HepG2 (cell line): ENCODE data around the gene VWA3A. TPM values are rescaled to one million over a fixed set of nuclear protein-coding genes. Genes with fewer than 3 reads are reported as not detected.

ENCODE experiments used
- ADNP ChIP-seq: sonication (generic); formaldehyde crosslinking; IDR thresholded peaks from 2 replicates; pipeline ENCODE4 v1.4.0; 2020; ENCODE audit warnings: missing genetic modification reagents
- ATF2 ChIP-seq: sonication (generic); formaldehyde crosslinking; IDR thresholded peaks from 2 replicates; pipeline ENCODE4 v1.4.0; 2020; ENCODE audit warnings: missing genetic modification reagents
- CBFB ChIP-seq: sonication (generic); formaldehyde crosslinking; IDR thresholded peaks from 2 replicates; pipeline ENCODE4 v1.4.0; 2020; ENCODE audit warnings: missing genetic modification reagents
- FOXJ3 ChIP-seq: sonication (generic); formaldehyde crosslinking; IDR thresholded peaks from 2 replicates; pipeline ENCODE4 v1.4.0; 2020; ENCODE audit warnings: missing genetic modification reagents, mild to moderate bottlenecking, borderline replicate concordance
- GRHL1 ChIP-seq: sonication (generic); formaldehyde crosslinking; conservative IDR thresholded peaks from 2 replicates; pipeline ENCODE4 v1.8.0; 2022; ENCODE audit warnings: missing genetic modification reagents
- HOXA5 ChIP-seq: sonication (generic); formaldehyde crosslinking; IDR thresholded peaks from 2 replicates; pipeline ENCODE4 v1.4.0; 2020; ENCODE audit warnings: missing genetic modification reagents
- MTA3 ChIP-seq: sonication (generic); formaldehyde crosslinking; IDR thresholded peaks from 2 replicates; pipeline ENCODE4 v1.4.0; 2020; ENCODE audit warnings: missing genetic modification reagents
- PAX8 ChIP-seq: sonication (generic); formaldehyde crosslinking; IDR thresholded peaks from 2 replicates; pipeline ENCODE4 v1.8.0; 2022; ENCODE audit warnings: mild to moderate bottlenecking, missing genetic modification reagents, borderline replicate concordance
- SAFB2 ChIP-seq: sonication (generic); formaldehyde crosslinking; IDR thresholded peaks from 2 replicates; pipeline ENCODE4 v1.5.1; 2020; ENCODE audit warnings: missing genetic modification reagents, low read depth, mild to moderate bottlenecking, borderline replicate concordance
- SMARCC2 ChIP-seq: fragments of 450-650 bp; IDR thresholded peaks from 2 replicates; pipeline ENCODE4 v1.6.1; 2017; ENCODE audit warnings: antibody characterized with exemption, mild to moderate bottlenecking
- ZBTB40 ChIP-seq, 2 experiments: fragments of 450-650 bp in 1 of 2; sonication (generic) in 1 of 2; formaldehyde crosslinking in 1 of 2; IDR thresholded peaks; 2 replicates each; pipeline versions ENCODE4 v1.6.1 to v1.8.0; 2016 to 2022; ENCODE audit warnings: antibody characterized with exemption in 1 of 2, mild to moderate bottlenecking in 1 of 2, missing genetic modification reagents in 1 of 2
- ZFY ChIP-seq: sonication (generic); formaldehyde crosslinking; IDR thresholded peaks from 2 replicates; pipeline ENCODE4 v1.4.0; 2020; ENCODE audit warnings: missing genetic modification reagents
- ZMAT3 ChIP-seq: sonication (generic); formaldehyde crosslinking; conservative IDR thresholded peaks from 2 replicates; pipeline ENCODE4 v1.7.0; 2021; ENCODE audit warnings: missing genetic modification reagents
- ZNF136 ChIP-seq: sonication (generic); formaldehyde crosslinking; IDR thresholded peaks from 2 replicates; pipeline ENCODE4 v1.8.1; 2022; ENCODE audit warnings: low read depth, mild to moderate bottlenecking, moderate library complexity, missing genetic modification reagents
- ZNF251 ChIP-seq: sonication (generic); formaldehyde crosslinking; IDR thresholded peaks from 2 replicates; pipeline ENCODE4 v1.9.0; 2021; ENCODE audit warnings: mild to moderate bottlenecking, missing genetic modification reagents
- ZNF563 ChIP-seq: sonication (generic); formaldehyde crosslinking; IDR thresholded peaks from 2 replicates; pipeline ENCODE4 v1.8.0; 2022; ENCODE audit warnings: mild to moderate bottlenecking, moderate library complexity, missing genetic modification reagents
- ZNF572 ChIP-seq: sonication (generic); formaldehyde crosslinking; IDR thresholded peaks from 2 replicates; pipeline ENCODE4 v1.5.1; 2020; ENCODE audit warnings: mild to moderate bottlenecking, missing genetic modification reagents
- polyA plus RNA-seq, 8 experiments: library from polyadenylated mRNA; depleted of rRNA in 3 of 8; stranded (reverse) in 7 of 8; unstranded in 1 of 8; fragments of >200 nt; fragmentation: Illumina TruSeq in 4 of 8; extraction: Trizol in 4 of 8; gene quantifications; 2 replicates each; pipeline versions ENCODE4 v1.2.1 to v1.2.3, GENCODE V29; 2011 to 2016; ENCODE audit warnings: low read depth in 4 of 8, missing spikeins in 1 of 8, mixed read lengths in 1 of 8; ENCODE audit not compliant: insufficient read depth in 1 of 8
- total RNA-seq, 5 experiments: library from RNA; depleted of rRNA; stranded (reverse); fragments of >200 nt; fragmentation: Illumina TruSeq; extraction: Trizol; gene quantifications; 2 replicates each; pipeline ENCODE4 v1.2.3, GENCODE V29; 2016; ENCODE audit warnings: low read depth in 1 of 5

Gene VWA3A
- total and polyA plus RNA-seq, 2 of the 13 experiments (the other 11 are each of a cell fraction or from before 2014, with no cell fraction given): 0.03 to 0.07 TPM

GRCh38 chr16:22190081-22190775 is 97.9 kb downstream of the VWA3A start (continued):
- no peak for TF ChIP-seq GRHL1 (CRISPR knock-in tag)
- no peak for TF ChIP-seq SMARCC2
- peak; percentile 74; the same call in 1 of the 2 replicates for TF ChIP-seq ZNF251 (CRISPR knock-in tag)
- TF ChIP-seq HOXA5: peak; percentile 54; the same call in 1 of the 2 replicates
- TF ChIP-seq ZNF563 (CRISPR knock-in tag): peak; percentile 98
- peak; percentile 20; the same call in 1 of the 2 replicates for TF ChIP-seq ZNF136 (CRISPR knock-in tag)
- TF ChIP-seq ZBTB40 (IDR thresholded peaks at IDR 0.05): no peak
- peak; percentile 94 for TF ChIP-seq ZBTB40 (CRISPR knock-in tag; IDR thresholded peaks at IDR 0.05)
- TF ChIP-seq ADNP (CRISPR knock-in tag): 0 out of 2 replicates have a peak, but pooled peaks have one; percentile 66
- TF ChIP-seq SAFB2: peak; percentile 94
- TF ChIP-seq FOXJ3 (CRISPR knock-in tag): no peak
- TF ChIP-seq ATF2 (CRISPR knock-in tag): peak; percentile 56; the same call in 1 of the 2 replicates
- TF ChIP-seq PAX8 (CRISPR knock-in tag): peak; percentile 77
- no peak; the same call in 1 of the 2 replicates for TF ChIP-seq ZNF572 (CRISPR knock-in tag)
- no peak for TF ChIP-seq MTA3 (CRISPR knock-in tag)
- TF ChIP-seq ZMAT3: peak; percentile 88; the same call in 1 of the 2 replicates
- peak; percentile 95 for TF ChIP-seq ZFY (CRISPR knock-in tag)
- TF ChIP-seq CBFB: peak; percentile 61; the same call in 1 of the 2 replicates
